ENCODE data around the gene CLIC1.
A peak's percentile ranks its signal among the peaks of the same experiment; 100 is the strongest.

CLIC1 gene

DNA sequence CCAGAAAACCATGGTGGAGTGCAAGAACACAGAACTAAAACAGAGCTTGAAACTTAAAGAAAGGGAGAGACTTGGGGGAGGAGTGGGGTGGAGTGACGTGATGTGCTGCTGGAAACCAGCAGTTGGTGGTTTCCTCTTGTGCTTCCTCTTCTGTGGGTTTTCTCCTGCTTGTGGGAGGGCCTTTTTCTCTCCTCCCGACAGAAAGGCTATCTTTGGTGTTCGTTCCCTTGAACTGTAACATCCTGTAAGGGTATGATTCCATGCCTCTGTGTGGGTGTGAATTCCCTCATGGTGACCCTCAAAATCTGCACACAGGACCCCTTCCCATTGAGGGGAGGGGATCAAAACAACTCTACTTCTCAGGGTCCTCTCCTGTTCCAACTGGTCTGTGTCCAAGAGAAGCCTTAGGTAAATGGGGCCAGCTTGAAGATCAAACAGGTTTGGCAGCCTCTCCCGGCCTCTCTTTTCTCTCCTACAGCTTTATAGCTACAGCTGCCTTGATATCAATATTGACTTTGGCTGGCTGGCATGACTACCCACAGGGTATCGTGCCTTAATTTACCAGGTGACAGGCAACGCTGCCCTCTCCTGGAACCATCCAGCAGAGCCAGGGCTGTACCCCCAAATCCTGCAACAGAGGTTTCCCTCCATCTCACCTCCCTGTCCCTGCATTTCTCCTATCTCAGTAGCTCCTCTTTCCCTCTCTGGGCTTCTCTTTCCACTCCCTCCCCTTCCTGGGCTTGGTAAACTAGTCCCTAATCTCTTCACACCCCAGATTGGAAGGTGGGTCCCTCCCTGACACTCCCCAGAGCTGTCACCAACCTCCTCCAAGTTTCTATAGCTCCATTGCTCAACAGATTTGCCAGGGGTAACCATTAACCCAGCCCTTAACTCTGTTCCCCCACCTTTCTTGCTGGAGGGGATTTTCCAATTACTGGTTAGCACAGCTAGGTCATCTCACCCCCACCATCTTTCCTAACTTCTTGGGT lies 2.0 kb upstream of the CLIC1 start:
- peak; percentile 86 for DNase-seq

DNA sequence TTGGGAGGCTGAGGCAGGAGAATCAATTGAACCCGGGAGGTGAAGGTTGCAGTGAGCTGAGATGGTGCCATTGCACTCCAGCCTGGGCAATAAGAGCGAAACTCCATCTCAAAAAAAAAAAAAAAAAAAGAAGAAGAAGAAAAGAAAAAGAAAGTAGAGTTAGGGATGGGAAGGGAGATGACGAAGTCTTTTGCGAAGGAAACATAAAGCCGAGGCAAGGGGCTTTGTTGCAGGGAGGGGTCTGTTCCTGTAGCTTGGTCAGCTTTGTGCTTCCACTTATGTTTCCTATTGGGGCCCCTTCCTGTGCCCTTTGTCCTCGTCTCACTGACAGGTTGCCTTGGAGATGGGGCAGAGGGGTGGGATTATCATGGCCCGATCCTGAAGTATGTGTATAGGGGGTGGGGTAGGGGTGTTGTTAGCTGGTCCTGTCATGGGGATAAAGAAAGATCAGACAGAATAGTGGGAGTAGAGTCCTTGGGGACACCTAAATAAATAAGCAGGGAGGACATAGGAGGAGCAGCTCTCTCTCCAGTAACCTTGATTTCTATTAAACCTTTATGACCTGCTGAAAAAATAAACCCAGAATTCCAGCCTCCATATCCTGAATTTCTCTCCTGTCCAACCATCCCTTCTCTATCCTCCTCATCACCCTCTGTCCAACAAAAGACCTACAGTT lies 1.1 kb upstream of the CLIC1 start:
- no peak for DNase-seq

DNA sequence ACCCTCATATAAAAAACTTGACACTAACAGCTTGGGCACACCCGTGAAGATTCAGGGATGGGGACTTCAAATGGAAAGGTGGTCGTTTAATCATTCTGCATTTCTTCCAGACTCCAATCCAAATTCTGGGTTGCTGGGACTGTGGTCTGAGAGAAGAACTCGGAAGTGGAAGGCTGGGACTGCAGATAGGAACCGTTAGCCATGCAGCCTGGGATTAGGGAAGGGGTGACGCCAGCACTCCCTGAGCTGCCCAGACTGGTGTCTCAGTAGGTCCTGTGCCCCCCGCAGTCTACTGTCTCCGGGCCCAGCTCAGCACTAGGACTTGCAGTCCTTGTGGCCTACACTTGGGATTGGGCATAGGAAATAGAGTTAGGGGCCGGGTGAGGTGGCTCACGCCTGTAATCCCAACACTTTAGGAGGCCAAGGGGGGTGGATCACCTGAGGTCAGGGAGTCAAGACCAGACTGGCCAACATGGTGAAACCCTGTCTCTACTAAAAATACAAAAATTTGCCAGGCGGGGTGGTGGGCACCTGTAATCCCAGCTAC lies 511 bp upstream of the CLIC1 start:
- no peak for DNase-seq

DNA sequence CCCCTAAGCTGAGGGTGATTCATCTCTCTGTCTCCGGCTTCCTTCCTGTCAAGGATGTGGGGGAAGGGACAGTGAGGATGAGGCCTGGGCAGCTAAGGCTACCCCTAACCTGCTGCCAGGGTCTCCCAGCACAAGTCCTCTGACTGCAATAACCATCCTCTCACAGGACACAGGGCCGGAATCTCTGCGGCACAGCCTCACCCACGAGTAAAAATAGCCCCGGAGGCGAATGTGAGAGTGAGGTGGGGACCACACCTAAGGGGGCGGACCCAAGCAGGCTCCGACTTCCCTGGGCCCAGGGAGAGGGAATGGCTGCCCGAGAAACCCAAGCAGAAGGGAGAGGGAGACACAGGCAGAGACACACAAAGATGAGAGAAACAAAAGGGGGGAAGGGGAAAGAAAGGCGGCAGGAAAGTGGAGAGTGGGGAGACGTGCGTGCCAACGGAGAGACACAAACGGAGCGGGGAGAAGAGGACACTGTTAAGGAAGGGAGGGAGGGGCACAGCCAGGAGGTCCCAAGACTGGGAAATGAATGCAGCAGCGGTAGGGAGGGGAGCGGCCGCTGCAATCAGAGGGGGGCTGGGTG lies 1.4 kb downstream of the CLIC1 start:
- peak; percentile 88 for DNase-seq

DNA sequence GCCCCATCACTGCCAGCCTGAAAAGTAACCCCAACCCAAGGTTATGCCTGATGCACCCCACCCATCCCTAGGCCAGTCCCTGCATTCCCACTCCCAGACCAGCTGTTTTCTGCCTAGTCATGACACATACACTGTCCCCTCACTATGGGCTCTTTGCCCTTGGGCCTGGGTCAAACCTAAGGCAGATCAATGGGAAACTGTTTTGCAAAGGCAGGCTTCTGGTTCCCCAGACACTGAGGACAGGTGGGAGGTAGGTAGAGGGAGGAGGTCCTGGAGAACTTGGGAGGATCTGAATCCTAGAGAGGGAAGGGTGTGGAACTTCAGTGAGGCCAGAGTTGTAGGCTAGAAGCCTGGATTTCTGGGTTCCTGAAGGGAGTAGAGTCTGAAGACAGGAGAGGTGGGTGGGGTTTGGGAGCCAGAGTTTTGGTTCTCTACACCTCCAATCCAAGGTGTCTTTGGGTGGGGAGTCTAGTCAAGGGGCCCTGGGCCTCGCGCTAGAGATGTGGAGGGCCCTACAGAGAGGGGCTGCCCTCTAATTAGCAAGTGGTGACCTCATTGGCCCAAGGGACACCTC lies 2.0 kb downstream of the CLIC1 start:
- no peak for DNase-seq

DNA sequence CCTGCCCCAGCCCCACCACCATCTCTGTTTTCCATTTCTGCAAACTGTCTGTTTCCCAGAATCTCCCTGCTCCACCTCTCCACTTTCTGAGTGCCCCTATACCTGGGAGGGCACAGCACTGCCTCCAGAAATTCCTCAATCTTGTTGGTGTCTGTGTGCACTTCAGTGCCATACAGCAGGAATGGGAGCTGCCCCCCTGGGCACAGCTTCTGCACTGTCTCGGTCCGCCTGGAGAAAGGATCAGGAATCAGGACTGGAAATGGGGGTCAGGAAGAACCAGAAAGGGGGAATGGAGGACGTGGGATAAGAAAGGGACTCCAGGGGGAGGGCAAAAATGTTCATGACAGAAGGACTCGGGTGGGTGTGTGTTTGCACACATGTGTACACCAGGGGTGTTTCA lies 2.6 kb downstream of the CLIC1 start:
- no peak for DNase-seq

DNA sequence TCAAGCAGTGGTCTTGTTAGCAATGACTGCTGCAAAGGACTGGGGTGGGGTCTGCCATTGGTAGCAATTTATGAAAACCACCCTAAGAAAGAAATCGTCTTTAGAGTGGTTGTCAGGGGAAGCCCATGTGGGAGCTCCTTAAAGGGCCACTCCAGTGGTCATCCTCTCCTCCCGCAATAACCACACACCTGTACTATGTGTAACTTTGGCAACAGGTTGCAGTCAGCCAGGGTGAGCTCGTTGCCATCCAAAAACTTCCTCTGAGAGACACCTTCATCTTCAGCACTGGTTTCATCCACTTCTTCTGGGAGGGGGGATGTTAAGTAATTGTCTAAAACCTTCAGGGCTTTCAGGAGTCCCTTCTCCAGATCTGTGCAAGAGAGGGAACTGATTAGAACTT lies 4.3 kb downstream of the CLIC1 start:
- DNase-seq, result no peak

DNA sequence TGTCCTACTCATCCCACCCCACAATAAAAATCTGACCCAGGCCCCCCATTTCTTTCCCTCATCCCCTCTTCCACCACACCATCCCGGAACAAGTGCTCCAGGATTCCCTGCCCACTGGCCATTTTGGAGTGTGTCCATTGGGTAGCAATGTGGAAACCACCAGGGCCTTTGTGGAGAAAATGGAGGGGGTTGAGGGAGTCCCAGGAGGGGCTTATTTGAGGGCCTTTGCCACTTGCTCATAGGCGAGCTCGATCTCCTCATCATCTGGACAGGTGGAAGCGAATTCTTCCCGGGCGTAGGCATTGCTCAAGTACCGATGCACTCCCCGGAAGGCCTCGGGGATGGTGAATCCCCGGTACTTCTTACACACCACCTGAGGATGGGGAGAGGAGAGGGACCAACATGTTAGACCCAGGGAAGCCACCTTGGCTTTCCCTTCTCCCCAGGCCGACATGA lies 5.7 kb downstream of the CLIC1 start:
- no peak for DNase-seq

DNA sequence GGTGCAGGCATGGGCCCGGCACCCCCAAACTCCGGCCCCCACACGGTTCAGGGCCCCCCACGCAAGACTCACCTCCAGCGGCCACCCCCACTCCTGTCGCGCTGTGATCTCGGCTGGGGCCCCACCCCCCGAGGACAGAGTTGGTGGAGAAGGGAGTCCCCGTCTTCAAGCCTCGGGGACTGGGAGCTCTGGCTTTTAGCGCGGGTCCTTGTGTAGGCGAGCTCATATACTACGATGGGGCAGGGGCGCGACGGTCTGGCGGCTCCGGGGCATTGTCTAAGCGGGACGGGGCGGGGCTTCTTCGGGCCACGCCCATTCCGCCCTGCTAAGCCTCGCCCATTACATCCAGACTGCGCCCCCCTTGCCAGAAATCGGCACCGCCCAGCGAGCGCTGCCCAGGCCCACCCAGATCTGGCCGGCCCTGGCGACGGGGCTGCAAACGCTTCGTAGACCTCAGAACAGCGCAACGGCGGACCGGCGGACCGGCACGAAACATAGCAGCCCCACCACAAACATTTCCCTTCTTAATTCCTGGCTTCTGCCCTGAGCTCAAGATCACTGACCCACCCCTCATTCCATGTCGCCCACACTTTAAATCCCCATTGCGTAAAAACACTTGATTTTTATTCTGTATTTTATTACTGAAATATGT lies 6.2 kb downstream of the CLIC1 start:
- peak; percentile 90 for DNase-seq

DNA sequence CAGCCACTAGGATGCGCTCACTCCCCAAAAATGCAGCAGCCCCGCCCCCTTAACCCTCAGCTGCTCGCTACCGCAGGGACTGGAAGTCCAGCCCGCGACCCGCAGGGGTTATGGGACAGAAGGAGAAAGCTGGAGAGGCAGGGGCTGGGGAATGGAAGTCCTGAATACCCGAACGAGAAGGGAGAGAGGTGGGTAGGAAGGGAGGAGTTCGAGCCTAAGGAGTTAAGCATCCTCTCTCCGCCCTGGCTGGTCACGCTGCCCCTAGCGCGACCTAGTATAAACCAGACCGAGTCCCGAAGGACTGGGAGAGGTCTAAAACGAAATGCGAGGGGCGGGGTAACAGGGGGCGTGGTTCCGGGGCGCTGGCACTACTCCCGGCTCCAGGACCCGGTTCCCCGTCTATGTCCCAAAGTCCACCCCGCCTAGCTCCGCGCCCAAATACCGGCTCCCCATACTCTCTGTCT lies 6.8 kb downstream of the CLIC1 start:
- peak; percentile 82 for DNase-seq

DNA sequence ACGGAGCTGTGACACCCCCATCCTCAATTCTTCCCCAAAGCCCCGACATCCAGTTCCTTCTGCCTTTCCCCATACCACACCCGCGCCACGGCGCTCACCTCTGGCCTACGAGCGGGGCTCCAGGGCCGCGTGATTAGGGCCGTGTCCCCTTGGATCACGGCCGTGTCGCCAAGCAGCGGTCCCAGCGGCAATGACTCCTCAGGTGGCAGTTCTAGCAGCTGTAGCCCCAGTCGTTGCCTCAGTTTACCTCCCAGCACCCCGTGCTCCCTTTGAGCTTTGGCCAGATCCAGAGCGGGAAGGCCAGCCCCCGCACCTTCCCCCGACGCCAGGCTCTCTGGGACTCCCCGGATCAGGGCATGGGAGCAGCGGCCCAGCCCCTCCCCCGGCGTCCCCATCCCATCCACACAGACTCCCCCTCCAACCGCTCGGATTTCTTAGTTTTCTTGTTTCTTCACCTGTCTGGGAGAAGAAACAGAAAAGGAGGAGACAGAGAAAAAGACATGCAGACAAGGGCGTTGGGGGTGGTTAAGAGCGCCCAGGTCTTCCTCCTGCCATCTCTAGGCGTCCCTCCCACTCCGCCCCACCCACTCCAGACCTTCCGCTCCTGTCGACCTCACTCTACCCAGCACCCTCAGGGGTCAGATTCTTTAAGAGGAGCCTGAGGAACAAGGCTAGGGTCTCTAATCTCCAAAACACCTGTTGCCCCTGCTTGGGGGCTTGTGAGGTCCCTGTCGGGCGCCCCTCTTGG lies 7.4 kb downstream of the CLIC1 start, which contains the start of gene DDAH2:
TSS of gene DDAH2 (minus strand) at position 533 of the 748 bp plus-strand sequence. CDS start at position 395, 138 bp downstream.
- DNase-seq, result no peak

DNA sequence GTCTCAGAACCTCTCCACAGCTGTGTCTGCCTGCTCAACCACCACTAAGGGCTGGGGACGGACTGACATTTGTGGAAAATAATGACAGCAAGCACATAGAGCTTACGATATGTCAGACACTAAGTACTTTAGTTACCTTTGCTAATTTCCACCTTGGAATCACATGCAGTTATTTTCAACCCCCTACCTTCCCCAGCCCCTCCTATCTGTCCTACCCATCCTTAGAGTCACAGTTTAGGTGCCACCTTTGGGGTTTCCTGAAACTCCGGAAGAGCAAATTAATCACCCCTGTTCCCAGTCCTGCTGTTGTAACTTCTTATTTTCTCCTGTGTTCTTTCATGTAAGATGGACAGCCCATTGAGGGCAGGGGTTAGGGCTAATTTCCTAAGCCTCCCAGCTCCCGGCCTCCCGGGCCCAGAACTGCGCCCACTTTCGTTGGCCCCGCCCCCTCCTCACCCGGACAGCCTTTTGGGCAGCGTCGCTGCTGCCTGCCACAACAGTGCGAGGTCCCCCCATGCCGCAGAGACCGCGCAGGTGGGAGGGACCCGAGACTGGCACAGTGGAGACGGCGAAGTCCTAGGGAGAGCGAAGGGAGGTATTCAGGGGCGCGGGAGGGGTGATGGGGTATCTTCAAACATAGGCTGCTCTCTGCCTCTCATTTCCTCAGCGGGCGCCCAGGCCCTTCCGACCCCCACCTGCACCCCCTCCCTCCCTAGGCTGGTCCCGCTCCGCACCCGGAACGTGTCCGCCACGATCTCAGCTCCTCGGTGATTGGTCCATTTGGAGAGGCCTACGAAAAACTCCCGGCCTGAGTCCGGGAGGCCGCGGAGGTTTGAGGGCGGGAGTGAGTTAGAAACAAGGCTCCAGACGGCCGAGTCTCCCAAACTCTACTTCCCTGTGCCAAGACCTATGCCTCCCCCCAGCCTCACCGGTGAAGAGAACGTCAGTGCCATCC lies 8.3 kb downstream of the CLIC1 start:
- no peak for DNase-seq

DNA sequence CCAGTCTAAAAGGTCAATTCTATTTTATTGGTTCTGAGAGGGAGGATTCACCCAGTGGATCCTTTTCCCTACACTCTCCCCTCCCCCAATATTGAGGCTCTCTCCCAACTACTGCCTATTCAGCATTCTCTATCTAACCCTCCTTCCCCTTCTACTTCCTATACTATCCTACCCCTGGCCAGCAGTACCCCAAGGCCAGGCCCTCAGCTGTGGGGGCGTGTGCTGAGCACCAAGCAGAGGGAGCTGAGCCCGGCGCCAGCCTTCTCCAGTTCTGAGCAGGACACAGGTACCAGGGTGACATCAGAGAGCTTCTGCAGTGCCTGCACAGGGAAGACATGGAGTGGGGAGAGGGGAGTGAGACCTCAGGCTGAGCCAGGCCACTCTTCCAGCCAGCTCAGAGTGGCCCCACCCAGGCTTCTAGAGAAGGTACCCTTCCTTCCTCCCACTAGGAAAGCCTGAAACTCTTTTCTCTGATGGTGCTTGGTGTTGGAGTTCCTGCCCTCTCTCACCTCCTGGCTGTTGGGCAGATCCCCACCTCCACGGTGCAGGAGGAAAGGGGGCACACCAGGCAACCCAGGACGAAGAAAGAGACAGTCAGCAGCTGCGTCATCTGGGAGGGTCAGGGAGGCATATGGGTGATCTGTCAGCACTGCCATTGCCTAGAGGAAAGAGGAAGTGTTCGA lies 9.2 kb downstream of the CLIC1 start:
- no peak for DNase-seq

DNA sequence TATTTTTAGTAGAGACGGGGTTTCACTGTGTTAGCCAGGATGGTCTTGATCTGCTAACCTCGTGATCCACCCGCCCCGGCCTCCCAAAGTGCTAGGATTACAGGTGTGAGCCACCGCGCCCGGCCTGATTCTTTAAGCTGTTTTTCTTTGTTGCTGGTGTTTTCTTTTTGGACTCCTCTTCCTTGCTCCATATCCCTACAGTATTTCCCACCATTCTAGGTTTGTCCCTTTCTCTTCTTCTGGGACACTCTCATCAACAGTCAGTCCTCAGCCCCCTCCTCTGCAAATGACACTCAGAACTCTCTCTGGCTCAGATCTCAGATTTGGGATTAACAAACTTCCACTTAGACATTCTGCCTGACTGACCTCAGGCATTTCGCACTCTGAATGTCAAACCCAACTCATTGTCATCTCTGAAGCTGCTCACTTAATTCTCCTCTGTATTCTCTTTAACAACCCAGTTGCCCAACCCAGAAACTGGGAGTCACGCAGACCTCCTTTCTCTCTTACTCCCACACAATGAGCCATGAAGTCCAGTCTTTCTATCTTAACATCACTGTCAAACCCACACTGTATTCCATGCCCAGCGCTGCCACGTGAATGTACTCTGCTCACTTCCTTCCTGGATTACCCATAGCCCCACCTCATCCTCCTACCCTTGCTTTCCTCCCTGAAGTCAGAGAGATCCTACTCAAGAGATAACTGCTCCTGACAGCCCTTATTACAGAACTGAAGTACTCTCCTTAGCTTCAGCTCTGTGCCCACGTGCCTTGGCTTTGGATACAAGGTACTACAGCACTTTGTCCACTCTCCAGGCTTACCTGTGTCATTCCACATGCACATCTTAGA lies 10.6 kb downstream of the CLIC1 start:
- DNase-seq, result no peak

DNA sequence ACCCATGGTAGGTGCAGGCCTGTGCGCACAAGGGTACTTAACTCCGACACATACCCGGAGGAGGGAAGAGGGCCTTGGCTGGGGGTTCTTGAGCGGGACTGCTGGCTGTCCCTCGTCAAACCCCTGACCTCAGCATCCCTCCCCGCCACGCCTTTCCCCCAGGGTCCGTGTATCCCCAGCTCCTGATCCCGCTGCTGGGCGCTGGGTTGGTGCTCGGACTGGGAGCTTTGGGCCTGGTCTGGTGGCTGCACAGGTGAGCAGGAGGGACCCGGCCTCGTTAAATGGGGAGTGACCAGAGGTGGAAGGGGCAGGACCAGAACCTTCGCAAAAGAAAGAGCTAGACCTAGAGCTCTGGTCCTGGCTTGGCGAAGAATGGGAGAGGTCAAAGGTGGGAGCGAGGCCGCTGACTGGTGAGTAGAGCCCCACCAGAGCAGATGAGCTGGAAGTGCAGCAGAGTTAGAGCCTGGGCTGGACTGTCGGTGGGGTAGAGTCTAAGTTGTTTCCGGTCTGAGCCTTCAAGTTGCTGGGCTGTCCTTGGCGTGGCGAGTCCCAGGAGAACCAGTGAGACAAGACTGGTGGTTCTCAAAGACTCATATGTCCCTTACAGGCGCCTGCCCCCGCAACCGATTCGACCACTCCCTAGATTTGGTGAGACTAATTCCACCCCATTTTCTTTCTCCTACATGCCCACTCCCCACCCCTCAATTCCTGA lies 12.2 kb downstream of the CLIC1 start:
- DNase-seq, result no peak

DNA sequence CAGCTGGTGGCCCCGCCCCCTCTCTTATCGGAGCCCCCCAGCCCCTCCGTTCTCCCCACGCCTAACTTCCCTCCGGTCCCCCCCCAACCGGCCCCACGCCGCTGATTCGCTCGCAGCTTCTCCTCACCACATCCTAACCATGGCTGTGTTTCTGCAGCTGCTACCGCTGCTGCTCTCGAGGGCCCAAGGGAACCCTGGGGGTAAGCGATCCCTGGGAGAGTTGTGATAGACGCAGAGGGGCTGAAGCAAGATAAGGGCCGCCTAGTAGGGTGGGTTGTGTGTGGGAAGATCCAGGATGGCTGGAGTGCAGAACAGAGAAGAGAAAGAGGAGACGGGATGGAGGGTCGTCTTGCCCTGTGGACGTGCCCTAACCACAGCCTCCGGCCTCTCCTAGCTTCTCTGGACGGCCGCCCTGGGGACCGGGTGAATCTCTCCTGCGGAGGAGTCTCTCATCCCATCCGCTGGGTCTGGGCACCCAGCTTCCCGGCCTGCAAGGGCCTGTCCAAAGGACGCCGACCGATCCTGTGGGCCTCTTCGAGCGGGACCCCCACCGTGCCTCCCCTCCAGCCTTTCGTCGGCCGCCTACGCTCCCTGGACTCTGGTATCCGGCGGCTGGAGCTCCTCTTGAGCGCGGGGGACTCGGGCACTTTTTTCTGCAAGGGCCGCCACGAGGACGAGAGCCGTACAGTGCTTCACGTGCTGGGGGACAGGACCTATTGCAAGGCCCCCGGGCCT lies 12.9 kb downstream of the CLIC1 start, which contains the start of gene MPIG6B:
TSS of gene MPIG6B (plus strand) at position 129 of the 735 bp plus-strand sequence. CDS start at position 140, 11 bp downstream.
- no peak for DNase-seq

DNA sequence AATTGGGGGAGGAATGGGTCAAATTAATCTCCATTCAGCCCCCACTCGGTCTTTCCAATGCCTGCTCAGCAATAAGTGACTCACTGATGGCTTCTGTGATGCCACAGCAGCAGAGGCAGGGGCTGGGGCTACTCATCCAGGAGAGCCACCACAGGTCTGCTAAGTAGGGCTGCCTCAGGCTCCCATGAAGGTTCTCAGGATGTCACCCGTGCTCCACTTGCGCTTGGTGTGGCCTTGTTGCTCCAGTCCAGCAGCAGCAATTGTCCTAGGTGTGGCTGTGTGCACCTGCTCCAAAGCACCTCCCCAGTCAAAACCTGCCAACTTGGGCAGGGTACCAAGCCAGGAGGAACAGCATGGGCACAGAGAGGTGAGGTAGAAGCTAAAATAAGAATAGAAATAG lies 14.2 kb downstream of the CLIC1 start:
- DNase-seq, result no peak

Measured in fibroblast of skin of right biceps (primary cell).